Adrenal gland (tissue), 12 donors: ENCODE measurements around the gene HS3ST5. TPM values are rescaled to one million over a fixed set of nuclear protein-coding genes. Genes with fewer than 3 reads are reported as not detected.

Experiments used
- DNase-seq, 7 donors: peaks; one replicate each; pipeline ENCODE4 v3.0.0-alpha.2; 2019 to 2020
- H3K27ac ChIP-seq, 5 donors: fragments of 200-600 bp; sonication (generic) in 4 of 5; 1 replicate in 3 of 5; 2 replicates in 2 of 5; pipeline versions ENCODE4 v1.5.1 to v1.8.0; 2016 to 2020; ENCODE audit warnings: mild to moderate bottlenecking in 1 of 5
- H3K27me3 ChIP-seq: fragments of 200-600 bp; 2 replicates; pipeline ENCODE4 v1.8.0; 2021
- H3K36me3 ChIP-seq, 2 donors: fragments of 200-600 bp; replicated peaks in 1 of 2; 1 replicate in 1 of 2; 2 replicates in 1 of 2; pipeline versions ENCODE4 v1.5.1 to v1.8.0; 2018 to 2022
- H3K4me1 ChIP-seq, 2 donors: fragments of 200-600 bp; replicated peaks in 1 of 2; 1 replicate in 1 of 2; 2 replicates in 1 of 2; pipeline versions ENCODE4 v1.5.1 to v1.8.0; 2018 to 2021
- H3K4me3 ChIP-seq, 4 donors: fragments of 200-600 bp; sonication (generic) in 3 of 4; one replicate each; pipeline ENCODE4 v1.5.1; 2016 to 2018
- H3K9me3 ChIP-seq, 3 donors: fragments of 200-600 bp; sonication (generic) in 1 of 3; replicated peaks in 1 of 3; 1 replicate in 2 of 3; 2 replicates in 1 of 3; pipeline versions ENCODE4 v1.5.1 to v1.8.0; 2016 to 2021
- CTCF ChIP-seq, 6 experiments: fragments of 450-650 bp in 4 of 6; fragments of 200-600 bp in 2 of 6; sonication (generic) in 1 of 6; IDR thresholded peaks; 1 replicate in 5 of 6; 2 replicates in 1 of 6; pipeline versions ENCODE4 v1.5.1 to v1.8.0; 2016 to 2021; ENCODE audit warnings: antibody characterized with exemption in 6 of 6, mild to moderate bottlenecking in 2 of 6, moderate library complexity in 1 of 6
- POLR2A ChIP-seq, 2 donors: fragments of 450-650 bp; IDR thresholded peaks; one replicate each; pipeline ENCODE4 v1.6.1; 2017; ENCODE audit warnings: antibody characterized with exemption in 2 of 2, mild to moderate bottlenecking in 2 of 2, moderate library complexity in 1 of 2
- WGBS, 4 donors: extraction: QIAGEN DNeasy Blood & Tissue Kit in 2 of 4; methylation state at CpG; one replicate each; pipeline versions ENCODE4 v1.1.5 to v1.1.7; 2013 to 2017; 5-methylcytosine and 5-hydroxymethylcytosine counted together
- intact Hi-C, 2 donors: fragments of 100-400 bp; cut with DNase I; formaldehyde crosslinking; loops; one replicate each; pipeline versions ENCODE4 v1.14.1 to v1.15.0; 2022 to 2023
- polyA plus RNA-seq, 3 donors: library from polyadenylated mRNA; stranded (reverse); fragments of 200-250 nt in 2 of 3; fragments of 350-450 nt in 1 of 3; fragmentation: Illumina TruSeq in 1 of 3; extraction: RNeasy Lipid Tissue Mini Kit (QIAGEN cat#74804) in 1 of 3; gene quantifications; one replicate each; pipeline ENCODE4 v1.2.3, GENCODE V29; 2013 to 2014
- total RNA-seq, 9 donors: library from RNA; depleted of rRNA in 4 of 9; stranded (reverse); fragments of >200 nt in 4 of 9; fragments of 120-200 nt in 1 of 9; fragmentation: NEBNext Ultra II Directional in 1 of 9; extraction: Animal tissue kit (Norgen Biotek cat#: 25700) in 1 of 9; gene quantifications; one replicate each; pipeline versions ENCODE4 v1.1.0 to v1.2.4, GENCODE V29; 2013 to 2023
- donor health status: healthy with polysubstance abuse.
- donor health status: Bipolar disorder and iron deficiency.
- donor health status: DM: yes; HTN: yes; CAD: no.
- donor health status: DM: no; HTN: no; CAD: no.
- donor health status: DM: no; HTN: no; CAD: no.
- donor health status: DM: yes; HTN: yes; CAD: no.

The HS3ST5 gene
- total and polyA plus RNA-seq, 12 donors = 0.04 to 0.78 (median 0.24) TPM; not detected in 5

- WGBS, 4 donors = 89 to 95% (median 90%) methylated on average over 2 of the region's 2 CpGs
- H3K27me3 ChIP-seq = no peaks in the 10 kb centered on the region
- H3K27ac ChIP-seq = no peak overlapping the region
- no peaks in the 10 kb centered on the region for H3K4me1 ChIP-seq
- TF ChIP-seq POLR2A (IDR thresholded peaks at IDR 0.05) = no peak
- intact Hi-C loops = no loop called here
- DNase-seq = no peak
- H3K36me3 ChIP-seq = no peaks in the 10 kb centered on the region
- no peaks in the 10 kb centered on the region for H3K9me3 ChIP-seq
- no peak overlapping the region for H3K4me3 ChIP-seq
These were observed 58.5 kb downstream of the HS3ST5 start for GRCh38 chr6:114284281-114284680.

- H3K9me3 ChIP-seq = no peaks in the 10 kb centered on the region
- intact Hi-C loops = no loop called here
- no peaks in the 10 kb centered on the region for H3K27me3 ChIP-seq
- no peak for DNase-seq
- H3K27ac ChIP-seq = no peak overlapping the region
- TF ChIP-seq POLR2A (IDR thresholded peaks at IDR 0.05) (no peak), CTCF (IDR thresholded peaks at IDR 0.05) (no peak)
- no peaks in the 10 kb centered on the region for H3K4me1 ChIP-seq
- 51 to 66% (median 60%) methylated on average over 6 of the region's 6 CpGs for WGBS, 4 donors
- H3K36me3 ChIP-seq = no peaks in the 10 kb centered on the region
- no peak overlapping the region for H3K4me3 ChIP-seq
These were observed 60.5 kb downstream of the HS3ST5 start for GRCh38 chr6:114282292-114282691.

GRCh38 chr6:114281496-114281895, 61.3 kb downstream of the HS3ST5 start:
- WGBS, 4 donors = 40 to 72% (median 56%) methylated on average over 3 of the region's 3 CpGs
- H3K36me3 ChIP-seq = no peaks in the 10 kb centered on the region
- no peak for TF ChIP-seq POLR2A (IDR thresholded peaks at IDR 0.05)
- TF ChIP-seq CTCF (IDR thresholded peaks at IDR 0.05) = no peak
- no peak for DNase-seq
- no peak overlapping the region for H3K27ac ChIP-seq
- no peaks in the 10 kb centered on the region for H3K27me3 ChIP-seq
- intact Hi-C loops = no loop called here
- no peaks in the 10 kb centered on the region for H3K9me3 ChIP-seq
- H3K4me1 ChIP-seq = no peaks in the 10 kb centered on the region
- no peak overlapping the region for H3K4me3 ChIP-seq

- intact Hi-C loops = no loop called here
- TF ChIP-seq CTCF (IDR thresholded peaks at IDR 0.05) = no peak
- no peak for TF ChIP-seq POLR2A (IDR thresholded peaks at IDR 0.05)
- no peaks in the 10 kb centered on the region for H3K4me1 ChIP-seq
- H3K4me3 ChIP-seq = no peak overlapping the region
- no peak overlapping the region for H3K27ac ChIP-seq
- H3K9me3 ChIP-seq = no peaks in the 10 kb centered on the region
- H3K36me3 ChIP-seq = no peaks in the 10 kb centered on the region
- 84 to 88% (median 87%) methylated on average over 7 of the region's 7 CpGs for WGBS, 4 donors
- H3K27me3 ChIP-seq = no peaks in the 10 kb centered on the region
- DNase-seq = no peak
These were observed 62.4 kb downstream of the HS3ST5 start for GRCh38 chr6:114280239-114280982.

- TF ChIP-seq CTCF (IDR thresholded peaks at IDR 0.05) (no peak), POLR2A (IDR thresholded peaks at IDR 0.05) (no peak)
These were observed 65.6 kb downstream of the HS3ST5 start for GRCh38 chr6:114277220-114277619.

More at GRCh38 chr6:114277220-114277619, 65.6 kb downstream of the HS3ST5 start:
- Histone ChIP-seq H3K27ac (no peak overlapping the region), H3K4me1 (no peaks in the 10 kb centered on the region), H3K9me3 (no peaks in the 10 kb centered on the region), H3K36me3 (no peaks in the 10 kb centered on the region), H3K4me3 (no peak overlapping the region), H3K27me3 (no peaks in the 10 kb centered on the region)
- intact Hi-C loops = no loop called here
- DNase-seq = no peak
- 64 to 77% (median 69%) methylated on average over 2 of the region's 2 CpGs for WGBS, 4 donors
